Midbrain (tissue), 1 donor: ENCODE results near the gene ATE1.
"Not testable (repeated sequence)": the region's sequence is repeated elsewhere in the genome, so short reads cannot be mapped to it uniquely, and the experiment has no call there.

ENCODE experiments used
- DNase-seq: peaks from one replicate; lab custom pipeline; 2025; lab: John Stamatoyannopoulos, UW

The ATE1 gene

GRCh38 chr10:121929585-121930267 lies 1.9 kb upstream of the ATE1 start:
- not testable (repeated sequence) for DNase-seq

- DNase-seq: peak; percentile 50
Observed at GRCh38 chr10:121928528-121928884, 675 bp upstream of the ATE1 start.

- peak; percentile 62 for DNase-seq
Observed at GRCh38 chr10:121927318-121927840, 452 bp downstream of the ATE1 start.

GRCh38 chr10:121926671-121927317 lies 1.0 kb downstream of the ATE1 start:
- no peak for DNase-seq

- DNase-seq: no peak
Observed at GRCh38 chr10:121926157-121926556, 1.7 kb downstream of the ATE1 start.

- peak; percentile 27 for DNase-seq
Observed at GRCh38 chr10:121921238-121921931, 6.4 kb downstream of the ATE1 start.

GRCh38 chr10:121919666-121920065 lies 8.2 kb downstream of the ATE1 start:
- no peak for DNase-seq

- not testable (repeated sequence) for DNase-seq
Observed at GRCh38 chr10:121918800-121919199, 9.0 kb downstream of the ATE1 start.

GRCh38 chr10:121914661-121915060 lies 13.2 kb downstream of the ATE1 start:
- no peak for DNase-seq

GRCh38 chr10:121911421-121911697 lies 16.5 kb downstream of the ATE1 start:
- DNase-seq: no peak

GRCh38 chr10:121910673-121911420 lies 17.0 kb downstream of the ATE1 start:
- peak; percentile 75 for DNase-seq

- no peak for DNase-seq
Observed at GRCh38 chr10:121904888-121905287, 22.9 kb downstream of the ATE1 start.

GRCh38 chr10:121900443-121901174 lies 27.2 kb downstream of the ATE1 start:
- DNase-seq: peak; percentile 79

- DNase-seq: no peak
Observed at GRCh38 chr10:121899727-121900126, 28.1 kb downstream of the ATE1 start.

- no peak for DNase-seq
Observed at GRCh38 chr10:121891103-121891502, 36.7 kb downstream of the ATE1 start.

GRCh38 chr10:121889212-121889611 lies 38.6 kb downstream of the ATE1 start:
- no peak for DNase-seq

- DNase-seq: peak; percentile 79
Observed at GRCh38 chr10:121886997-121887622, 40.7 kb downstream of the ATE1 start.

- no peak for DNase-seq
Observed at GRCh38 chr10:121886181-121886580, 41.6 kb downstream of the ATE1 start.

- no peak for DNase-seq
Observed at GRCh38 chr10:121880895-121881294, 46.9 kb downstream of the ATE1 start.

- no peak for DNase-seq
Observed at GRCh38 chr10:121879476-121879875, 48.4 kb downstream of the ATE1 start.

GRCh38 chr10:121873236-121873635 lies 54.6 kb downstream of the ATE1 start:
- DNase-seq: no peak
